Cortex of kidney (tissue), 1 donor: ENCODE data around the gene BAAT.
"Not testable (repeated sequence)": the region's sequence is repeated elsewhere in the genome, so short reads cannot be mapped to it uniquely, and the experiment has no call there.

Experiments used
- DNase-seq: peaks from one replicate; lab custom pipeline; 2025; lab: John Stamatoyannopoulos, UW

Gene BAAT

DNA sequence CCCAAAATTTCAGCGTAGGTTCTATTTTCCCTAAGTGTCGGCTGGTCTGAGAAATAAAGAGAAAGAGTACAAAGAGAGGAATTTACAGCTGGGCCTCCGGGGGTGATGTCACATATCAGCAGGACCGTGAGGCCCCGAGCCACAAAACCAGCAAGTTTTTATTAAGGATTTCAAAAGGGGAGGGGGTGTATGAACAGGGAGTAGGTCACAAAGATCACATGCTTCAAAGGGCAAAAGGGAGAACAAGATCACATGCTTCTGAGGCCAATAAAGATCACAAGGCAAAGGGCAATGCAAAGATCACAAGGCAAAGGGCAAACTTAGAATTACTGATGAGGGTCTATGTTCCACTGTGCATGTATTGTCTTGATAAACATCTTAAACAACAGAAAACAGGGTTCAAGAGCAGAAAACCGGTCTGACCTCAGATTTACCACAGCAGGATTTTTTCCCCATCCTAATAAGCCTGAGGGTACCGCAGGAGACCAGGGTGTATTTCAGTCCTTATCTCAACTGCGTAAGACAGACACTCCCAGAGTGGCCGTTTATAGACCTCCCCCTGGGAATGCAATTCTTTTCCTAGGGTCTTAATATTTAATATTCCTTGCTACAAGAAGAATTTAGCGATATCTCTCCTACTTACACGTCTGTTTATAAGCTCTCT lies at the start of gene BAAT:
Gene BAAT, minus strand, starts transcription at position 134 of the 664 bp plus-strand sequence. CDS start 13,602 bp downstream, outside the sequence.
- DNase-seq: not testable (repeated sequence)

- DNase-seq: no peak
Measured at GRCh38 chr9:101433229-101433628, 48.4 kb upstream of the BAAT start.

DNA sequence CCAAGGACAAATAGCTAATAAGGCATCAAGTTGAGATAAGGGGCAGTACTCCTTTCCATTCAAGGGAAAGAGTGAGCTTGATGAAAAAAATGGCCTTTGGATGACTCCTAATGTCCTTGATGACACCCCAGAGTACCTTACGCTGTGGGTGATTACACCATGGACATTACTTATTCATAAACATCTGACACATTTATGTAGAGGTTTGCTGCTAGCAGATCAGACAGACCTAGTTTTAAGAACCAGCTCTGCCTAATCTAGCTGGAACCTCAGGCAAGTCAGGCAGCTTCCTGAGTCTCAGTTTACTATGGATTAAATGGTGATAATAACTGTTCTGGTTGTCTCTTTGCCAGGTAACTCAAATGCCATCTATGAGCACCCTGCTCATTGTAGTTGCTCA lies 47.9 kb upstream of the BAAT start:
- no peak for DNase-seq

GRCh38 chr9:101432171-101432570 lies 47.4 kb upstream of the BAAT start:
- DNase-seq: no peak

DNA sequence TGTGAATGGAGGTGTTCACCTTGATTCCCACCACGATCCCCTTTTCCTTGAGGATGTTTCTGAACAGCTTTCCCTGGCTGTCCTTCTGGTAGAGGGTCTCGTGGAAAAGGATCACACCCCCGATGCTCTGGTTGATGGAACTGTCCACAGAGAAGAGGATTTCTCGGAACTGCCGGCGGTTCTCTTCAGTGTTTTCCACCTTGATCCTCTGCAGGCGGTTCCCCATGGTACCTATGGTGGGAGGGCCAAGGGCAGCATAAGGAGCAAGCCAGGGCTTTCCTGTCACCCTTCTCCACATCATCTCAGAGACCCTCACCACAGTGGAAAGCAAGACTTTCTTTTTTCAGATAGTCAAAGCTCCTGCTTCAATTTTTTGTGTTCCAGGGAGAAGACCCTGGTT lies 44.9 kb upstream of the BAAT start:
- DNase-seq: no peak

DNA sequence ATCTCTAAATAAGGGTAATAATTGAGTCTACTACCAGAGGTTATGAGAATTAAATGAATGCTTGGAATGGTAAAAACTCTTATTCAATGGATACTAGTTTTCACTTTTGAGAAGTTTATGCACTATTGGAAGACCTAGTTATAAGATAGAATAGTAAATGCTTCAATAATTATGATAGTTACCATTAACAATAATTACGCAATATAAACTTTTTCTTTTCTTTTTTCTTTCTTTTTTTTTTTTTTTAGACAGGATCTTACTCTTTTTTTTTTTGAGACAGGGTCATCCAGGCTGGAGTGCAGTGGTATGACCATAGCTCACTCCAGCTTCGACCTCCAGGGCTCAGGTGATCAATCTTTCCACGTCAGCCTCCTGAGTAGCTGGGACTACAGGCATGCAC lies 44.1 kb upstream of the BAAT start:
- DNase-seq: no peak

DNA sequence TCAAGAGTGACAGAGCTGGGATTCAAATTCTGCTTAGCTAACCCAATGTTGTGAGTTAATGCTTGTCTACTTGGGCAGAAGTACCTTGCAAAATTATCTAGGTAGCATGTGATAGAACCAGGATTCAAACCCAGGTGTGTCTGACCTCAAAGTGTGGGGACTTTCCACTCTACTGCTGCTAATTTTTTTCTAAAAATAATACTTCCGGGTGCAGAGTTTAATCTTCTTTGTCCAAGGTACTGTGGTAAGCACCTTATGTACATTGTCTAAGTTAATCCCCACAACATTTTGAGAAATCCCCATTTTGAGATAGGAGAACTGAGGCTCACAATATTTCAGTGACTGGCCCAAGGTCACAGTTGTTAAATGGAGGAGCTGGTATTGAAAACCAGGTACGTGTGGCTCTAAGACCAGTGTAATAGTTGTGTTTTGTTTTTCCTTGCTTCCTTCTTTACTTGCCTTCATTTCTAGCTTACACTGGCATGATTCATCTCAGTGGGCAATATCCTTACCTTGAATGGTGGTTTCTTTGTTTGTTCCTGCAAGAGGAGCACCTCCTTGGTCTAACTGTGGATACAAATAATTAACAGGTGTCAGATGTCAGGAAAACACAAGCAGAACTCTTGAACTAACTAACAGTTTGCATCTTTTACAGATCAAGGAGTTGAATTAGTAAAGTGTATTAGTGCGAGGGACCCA lies 43.3 kb upstream of the BAAT start:
- DNase-seq: no peak

- no peak for DNase-seq
Measured at GRCh38 chr9:101427358-101427757, 42.6 kb upstream of the BAAT start.

GRCh38 chr9:101421653-101422065 lies 36.9 kb upstream of the BAAT start:
- no peak for DNase-seq

- DNase-seq: no peak
Measured at GRCh38 chr9:101419863-101420262, 35.1 kb upstream of the BAAT start.

GRCh38 chr9:101418518-101419430 lies 34.0 kb upstream of the BAAT start:
- DNase-seq: no peak

DNA sequence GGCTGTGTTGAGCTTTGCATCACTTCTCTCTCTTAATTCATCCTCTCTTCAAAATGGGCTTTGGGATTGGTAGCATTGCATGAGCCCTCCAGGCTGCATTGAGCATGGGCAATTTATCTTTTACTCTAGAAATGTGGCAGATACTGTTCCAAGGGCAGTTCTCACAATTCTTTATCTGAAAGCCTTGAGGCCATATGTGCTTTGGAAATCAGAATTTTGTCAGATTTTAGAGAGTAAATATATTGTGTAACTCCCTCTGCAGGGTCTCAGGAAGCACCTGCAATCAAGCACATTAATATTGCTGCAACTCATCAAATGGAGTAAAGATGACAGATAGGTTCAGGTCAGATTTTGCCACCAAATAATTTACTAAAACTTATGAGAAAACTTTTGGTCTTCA lies 33.2 kb upstream of the BAAT start:
- DNase-seq: no peak

GRCh38 chr9:101417389-101417788 lies 32.6 kb upstream of the BAAT start:
- DNase-seq: no peak

DNA sequence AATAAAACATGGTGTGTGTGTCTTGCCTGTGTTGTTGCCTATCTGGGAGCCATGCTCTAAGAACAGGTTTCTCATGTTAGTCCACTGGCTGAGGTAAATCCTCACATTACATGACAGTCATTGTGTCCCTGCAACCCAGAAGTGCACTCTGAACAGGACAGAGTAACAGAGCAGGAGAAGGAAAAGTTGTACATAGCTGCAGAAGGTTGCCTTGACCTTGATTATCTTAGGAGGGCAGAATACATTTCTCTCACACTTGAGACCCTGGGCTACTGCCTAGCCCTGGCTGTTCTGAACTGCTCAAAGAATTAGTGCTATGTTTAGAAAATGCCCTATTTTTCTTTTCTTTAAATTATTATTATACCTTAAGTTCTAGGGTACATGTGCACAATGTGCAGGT lies 30.8 kb upstream of the BAAT start:
- no peak for DNase-seq

DNA sequence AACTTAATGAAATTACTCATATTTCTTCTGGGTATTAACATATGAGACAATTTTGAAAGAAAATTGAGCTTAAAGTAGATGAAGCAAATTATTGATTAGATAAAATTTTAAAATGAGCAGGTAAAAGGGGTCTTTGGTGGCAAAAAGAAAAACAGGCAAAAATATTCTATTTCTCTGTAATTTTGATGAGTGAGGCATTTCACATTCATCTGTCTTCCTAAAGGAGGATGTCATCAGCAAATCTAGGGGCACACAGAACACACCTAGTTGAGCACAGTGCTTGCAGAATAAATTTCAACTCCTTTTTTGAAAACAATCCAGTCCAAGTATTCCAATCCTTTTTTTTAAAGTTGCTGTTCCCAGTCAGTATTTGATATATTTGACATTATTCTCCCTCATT lies 30.0 kb upstream of the BAAT start:
- DNase-seq: no peak

DNA sequence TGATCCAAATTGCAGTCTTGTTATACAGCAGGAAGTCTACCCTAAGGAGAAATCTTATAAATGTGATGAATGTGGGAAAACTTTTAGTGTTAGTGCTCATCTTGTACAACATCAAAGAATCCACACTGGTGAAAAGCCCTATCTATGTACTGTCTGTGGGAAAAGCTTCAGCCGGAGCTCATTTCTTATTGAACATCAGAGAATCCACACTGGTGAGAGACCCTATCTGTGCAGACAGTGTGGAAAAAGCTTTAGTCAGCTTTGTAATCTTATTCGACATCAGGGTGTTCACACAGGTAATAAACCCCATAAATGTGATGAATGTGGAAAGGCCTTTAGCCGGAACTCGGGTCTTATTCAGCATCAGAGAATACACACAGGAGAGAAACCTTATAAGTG lies 24.3 kb upstream of the BAAT start:
- no peak for DNase-seq

- DNase-seq: no peak
Measured at GRCh38 chr9:101408374-101409078, 23.7 kb upstream of the BAAT start.

DNA sequence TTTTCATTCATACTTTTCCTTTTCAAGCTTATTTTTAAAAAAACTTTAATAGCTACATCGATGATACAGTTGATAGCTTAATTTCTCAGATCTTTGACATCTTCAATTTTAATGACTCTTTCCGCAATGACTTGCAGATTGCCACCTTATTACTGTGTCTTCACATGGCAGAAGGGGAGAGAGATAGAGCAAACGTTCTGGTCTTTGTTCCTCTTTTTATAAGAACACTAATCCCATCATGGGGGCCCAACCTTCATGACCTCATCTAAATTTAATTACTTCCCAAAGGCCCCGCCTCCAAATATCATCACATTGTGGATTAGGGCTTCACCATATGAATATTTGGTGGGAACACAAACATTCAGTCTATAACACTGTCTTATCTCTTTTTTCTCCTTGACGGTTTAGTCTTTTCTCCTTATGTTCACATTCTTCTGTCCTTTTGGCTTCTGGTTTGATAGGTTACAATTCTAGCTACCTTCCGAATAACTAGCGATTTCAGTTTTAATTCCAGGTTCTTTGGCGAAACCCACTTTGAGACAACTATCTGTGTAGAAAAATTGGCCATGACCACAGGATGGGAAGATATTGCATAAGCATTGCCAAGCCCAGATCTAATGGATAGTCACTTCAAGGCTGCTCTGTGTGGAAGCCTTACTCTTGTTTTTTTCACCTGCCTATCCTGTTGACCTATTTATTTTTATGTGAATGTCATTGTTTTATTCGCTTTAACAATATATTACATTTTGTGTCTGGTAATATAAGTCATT lies 18.9 kb upstream of the BAAT start:
- no peak for DNase-seq

DNA sequence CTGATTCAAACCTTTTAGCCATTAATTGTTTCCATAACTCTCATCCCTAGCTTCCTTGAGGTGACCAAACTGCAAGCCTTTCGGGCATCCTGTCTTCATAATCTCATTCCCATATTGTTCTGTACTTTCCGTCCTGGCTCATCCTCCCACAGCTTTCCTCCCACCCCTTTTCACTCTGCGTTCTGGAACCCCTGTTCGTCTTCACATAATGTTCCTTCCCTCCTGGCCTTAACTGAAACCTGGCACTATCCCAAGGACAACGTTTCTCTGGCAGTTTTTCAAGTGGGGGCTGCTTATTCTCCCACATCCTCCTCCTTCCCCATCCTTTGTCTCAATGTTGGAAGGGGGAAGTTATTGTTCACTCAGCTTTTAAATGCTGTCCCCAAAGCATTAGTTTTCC lies 15.3 kb upstream of the BAAT start:
- DNase-seq: no peak

DNA sequence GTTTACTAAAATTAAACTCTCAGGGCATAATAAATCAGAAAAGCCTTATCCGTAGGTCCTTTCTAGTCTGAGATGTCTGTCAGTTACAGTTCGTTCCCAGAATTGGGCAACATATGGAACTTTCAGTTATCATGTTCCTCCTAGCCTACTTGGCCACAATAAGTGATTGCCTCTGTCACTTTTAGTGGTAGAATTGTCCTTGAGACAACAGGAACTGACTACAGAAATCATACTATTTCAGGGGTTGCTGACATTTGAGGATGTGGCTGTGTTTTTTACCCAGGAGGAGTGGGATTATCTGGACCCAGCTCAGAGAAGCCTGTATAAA lies 14.8 kb upstream of the BAAT start:
- DNase-seq: no peak

DNA sequence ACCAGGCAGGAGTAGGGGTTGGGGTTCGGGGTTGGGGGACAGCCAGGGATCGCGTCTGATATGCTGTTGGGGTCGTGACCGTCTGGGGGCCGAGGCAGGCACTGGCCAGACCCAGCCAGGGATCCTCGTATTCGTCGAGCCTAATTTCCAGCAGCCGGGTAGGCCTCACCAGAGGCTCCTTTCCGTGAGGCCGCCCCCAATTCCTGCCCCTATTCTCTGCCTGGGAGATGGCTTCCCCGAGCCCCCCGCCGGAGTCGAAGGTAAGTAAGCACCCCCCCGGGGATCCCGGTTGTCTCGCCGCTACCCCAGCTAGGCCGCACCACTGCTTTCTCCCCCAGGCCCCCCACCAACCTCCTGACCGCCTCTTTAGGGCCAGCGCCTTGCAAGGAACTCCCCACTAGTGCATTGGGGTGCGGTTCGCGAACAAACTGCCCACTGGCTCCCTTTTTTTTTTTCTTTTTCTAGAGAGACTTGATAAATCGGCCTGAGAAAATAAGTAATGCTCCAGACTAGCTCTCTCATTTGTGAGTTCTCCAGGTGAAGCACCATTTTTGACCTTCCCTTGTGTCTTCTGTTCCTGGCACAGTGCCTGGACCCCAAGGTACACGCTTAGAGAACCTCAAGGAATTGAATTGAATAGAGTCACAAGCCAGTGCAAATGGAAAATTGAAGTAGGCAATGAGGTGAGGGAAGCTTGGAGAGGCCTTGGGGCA lies 14.3 kb upstream of the BAAT start:
- DNase-seq: no peak
